NB4 (cell line): ENCODE results near the gene EHBP1L1.

Experiments used
- MAX ChIP-seq: IDR thresholded peaks from 2 replicates; pipeline ENCODE4 v1.6.1; 2011; ENCODE audit warnings: low read depth, low read length
- POLR2A ChIP-seq: IDR thresholded peaks from 2 replicates; pipeline ENCODE4 v1.6.1; 2011; ENCODE audit warnings: mild to moderate bottlenecking; ENCODE audit not compliant: insufficient read length; ENCODE audit errors: extremely low read depth
- TF ChIP-seq, protein P1 (sequence below): IDR thresholded peaks from one replicate; pipeline ENCODE4 v1.5.1; 2012; ENCODE audit warnings: low read depth, low read length

GRCh38 chr11:65584723-65585171, 8.9 kb downstream of the EHBP1L1 start:
- TF ChIP-seq MAX (no peak), POLR2A (no peak)
- TF ChIP-seq, protein P1, sequence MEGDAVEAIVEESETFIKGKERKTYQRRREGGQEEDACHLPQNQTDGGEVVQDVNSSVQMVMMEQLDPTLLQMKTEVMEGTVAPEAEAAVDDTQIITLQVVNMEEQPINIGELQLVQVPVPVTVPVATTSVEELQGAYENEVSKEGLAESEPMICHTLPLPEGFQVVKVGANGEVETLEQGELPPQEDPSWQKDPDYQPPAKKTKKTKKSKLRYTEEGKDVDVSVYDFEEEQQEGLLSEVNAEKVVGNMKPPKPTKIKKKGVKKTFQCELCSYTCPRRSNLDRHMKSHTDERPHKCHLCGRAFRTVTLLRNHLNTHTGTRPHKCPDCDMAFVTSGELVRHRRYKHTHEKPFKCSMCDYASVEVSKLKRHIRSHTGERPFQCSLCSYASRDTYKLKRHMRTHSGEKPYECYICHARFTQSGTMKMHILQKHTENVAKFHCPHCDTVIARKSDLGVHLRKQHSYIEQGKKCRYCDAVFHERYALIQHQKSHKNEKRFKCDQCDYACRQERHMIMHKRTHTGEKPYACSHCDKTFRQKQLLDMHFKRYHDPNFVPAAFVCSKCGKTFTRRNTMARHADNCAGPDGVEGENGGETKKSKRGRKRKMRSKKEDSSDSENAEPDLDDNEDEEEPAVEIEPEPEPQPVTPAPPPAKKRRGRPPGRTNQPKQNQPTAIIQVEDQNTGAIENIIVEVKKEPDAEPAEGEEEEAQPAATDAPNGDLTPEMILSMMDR, result no peak
